GM19240 (cell line): ENCODE results near the gene ADAR.

Experiments
- DNase-seq: peaks from one replicate; pipeline ENCODE4 v3.0.0; 2011; ENCODE audit warnings: low spot score; ENCODE audit not compliant: insufficient read length

The ADAR gene

GRCh38 chr1:154558720-154559465 lies 49.1 kb downstream of the ADAR start:
- peak; percentile 92 for DNase-seq

DNA sequence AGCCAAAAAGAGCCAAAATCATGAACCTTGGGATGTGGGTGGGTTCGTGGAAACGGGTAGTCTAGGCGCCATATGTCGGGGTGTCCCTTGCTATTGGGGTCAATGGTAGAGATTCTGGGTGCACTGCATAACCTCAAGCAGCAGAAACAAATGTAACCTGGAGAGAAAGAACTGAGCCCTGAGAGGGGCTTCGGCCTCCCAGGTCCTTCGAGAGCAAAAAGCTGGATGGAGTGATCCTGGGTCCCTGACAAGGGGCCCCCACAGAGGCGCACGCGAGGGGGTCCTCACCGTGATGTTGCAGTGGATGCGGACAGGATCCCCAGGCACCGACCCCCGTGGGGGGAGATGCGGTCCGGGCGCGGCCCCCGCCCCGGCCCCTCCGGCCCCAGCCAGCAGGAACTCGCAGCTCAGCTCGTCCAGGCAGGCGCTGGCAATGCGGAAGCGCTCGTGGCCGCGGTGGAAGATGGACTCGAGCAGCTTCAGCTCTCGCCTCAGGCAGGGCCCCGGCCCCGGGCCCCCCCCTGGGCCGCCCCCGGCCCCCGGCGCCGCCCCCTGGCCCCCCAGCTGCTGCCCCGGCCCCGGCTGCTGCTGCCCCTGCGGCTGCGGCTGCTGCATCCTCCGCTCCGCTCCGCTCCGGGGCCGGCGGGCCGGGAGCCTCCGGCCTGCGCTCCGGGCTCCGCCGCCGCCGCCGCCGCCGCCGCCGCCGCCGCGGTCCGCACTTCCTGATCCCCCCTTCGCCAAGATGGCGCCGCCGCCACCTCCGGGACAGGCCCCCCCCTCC lies 49.9 kb downstream of the ADAR start, which contains the start of gene UBE2Q1:
UBE2Q1 (minus strand) TSS at position 724 of the 781 bp plus-strand sequence; CDS start at position 615, 109 bp downstream.
- no peak for DNase-seq

DNA sequence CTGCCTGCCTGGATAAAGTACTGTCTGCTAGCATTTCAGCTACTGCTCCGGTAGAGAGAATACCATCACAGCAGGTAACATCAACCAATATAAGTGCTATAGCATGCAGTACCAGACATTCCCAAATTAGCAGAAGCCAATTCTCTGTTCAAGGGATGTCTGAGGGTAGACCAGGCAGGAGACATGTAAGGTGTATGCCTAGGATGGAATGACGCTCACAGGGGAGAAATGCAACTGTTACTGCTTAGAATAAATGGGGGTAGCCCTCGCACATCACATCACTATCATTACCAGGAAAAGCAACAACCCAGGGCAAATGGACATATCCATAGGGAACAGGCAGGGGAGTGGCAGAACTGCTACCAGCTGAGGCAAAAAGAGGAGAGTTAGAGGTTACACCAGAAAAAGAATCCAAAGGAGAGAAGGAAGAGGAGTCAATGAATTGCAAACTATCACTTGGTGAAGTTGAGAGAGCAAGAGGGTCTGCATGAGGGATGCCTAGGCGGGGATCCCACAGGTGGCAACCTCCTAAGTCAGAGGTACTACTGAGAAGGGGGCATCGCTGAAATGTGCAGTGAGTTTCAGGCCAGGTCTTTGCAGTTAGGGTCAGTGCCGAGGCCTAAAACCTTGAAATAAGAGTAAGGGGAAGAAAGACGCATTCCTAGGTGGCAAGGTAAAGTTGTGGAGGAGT lies 50.6 kb downstream of the ADAR start:
- DNase-seq = no peak

- no peak for DNase-seq
Measured at GRCh38 chr1:154556422-154556821, 51.6 kb downstream of the ADAR start.

DNA sequence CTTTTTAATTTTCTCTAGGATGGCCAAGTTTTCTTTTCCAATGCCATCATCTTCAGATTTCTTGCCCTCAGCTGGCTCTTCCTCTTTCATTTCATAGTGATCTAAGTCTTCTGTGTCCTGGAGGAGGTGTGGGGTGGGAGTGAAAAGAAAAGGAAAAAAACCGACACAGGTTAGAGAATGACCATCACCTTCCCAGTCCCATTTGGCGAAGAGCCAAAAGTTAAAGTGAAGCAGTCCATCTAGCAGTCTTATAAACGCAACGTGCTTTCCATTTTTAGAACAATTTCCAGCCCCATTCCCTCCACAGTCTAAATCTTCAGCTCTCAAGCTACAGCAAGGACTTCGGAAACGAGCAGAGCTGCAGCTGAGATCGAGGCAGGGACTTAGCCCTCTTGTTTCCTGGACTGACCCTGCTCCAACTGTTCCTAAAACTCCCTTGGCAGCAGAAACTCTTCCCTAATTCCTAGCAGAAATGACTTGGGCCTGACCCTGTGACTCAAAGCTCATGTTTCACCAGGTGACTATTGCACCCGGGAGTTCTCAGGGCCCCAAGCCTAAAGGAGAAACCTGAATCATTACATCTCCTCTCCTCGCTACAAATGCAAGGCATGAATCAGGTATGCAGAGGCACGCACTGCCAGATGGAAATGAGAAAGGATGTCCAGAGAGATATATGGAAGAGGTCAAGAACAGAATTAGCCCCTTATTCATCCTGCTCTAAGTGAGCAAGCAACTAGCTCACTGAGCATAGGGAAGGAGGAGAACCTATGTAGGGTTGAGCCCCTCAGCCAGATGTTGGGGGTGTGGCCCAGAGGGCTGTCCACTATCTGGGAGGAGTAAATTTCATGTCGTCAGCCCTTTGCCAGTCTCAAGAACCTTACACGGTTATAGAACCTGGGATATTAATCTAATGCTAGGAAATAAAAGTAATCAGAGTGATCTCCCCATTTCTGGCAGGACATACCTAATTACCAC lies 54.6 kb downstream of the ADAR start:
- DNase-seq = no peak

- DNase-seq = no peak
Measured at GRCh38 chr1:154552036-154552435, 56.0 kb downstream of the ADAR start.

DNA sequence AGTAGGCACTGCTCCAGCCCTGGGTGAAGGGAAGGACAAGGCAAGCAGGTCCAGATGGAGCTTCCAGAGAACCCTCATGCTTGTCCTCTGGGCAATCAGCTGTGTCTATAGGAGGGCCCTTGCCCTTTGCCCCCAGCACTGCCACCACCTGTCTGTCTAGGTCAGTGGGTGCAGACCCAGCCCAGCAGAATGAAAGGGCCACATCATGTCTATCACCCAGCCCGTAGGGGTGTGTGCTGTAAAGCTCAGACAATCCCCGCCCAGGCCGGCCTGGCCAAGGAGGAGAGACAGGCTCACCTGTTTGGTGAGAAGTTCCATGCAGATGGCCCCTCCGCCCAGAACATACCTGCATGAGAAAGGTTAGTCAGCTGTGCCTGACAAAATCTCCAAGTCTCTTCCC lies 56.5 kb downstream of the ADAR start:
- DNase-seq = no peak

DNA sequence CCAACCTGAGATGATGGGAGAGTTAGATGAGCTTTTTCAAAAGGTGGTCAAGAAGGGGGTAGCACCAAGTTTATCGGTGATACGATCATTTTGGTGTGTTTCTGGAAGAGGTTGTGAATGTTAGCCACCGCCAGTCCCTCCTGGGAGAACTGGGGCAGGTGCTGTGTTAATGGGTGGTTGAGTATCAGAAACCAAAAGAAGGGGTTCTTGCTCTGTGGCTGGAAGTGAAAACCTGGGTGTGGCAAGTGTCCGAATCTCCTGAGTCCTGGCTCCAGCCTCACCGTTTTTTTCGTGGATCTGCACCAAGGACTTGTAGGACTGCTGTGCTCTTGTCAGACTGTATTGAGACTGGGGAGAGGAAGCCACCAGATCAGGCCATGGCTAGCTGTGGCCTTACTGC lies 57.3 kb downstream of the ADAR start:
- DNase-seq = no peak

GRCh38 chr1:154550070-154550469 lies 57.9 kb downstream of the ADAR start:
- DNase-seq = no peak

GRCh38 chr1:154549202-154549770 lies 58.7 kb downstream of the ADAR start:
- no peak for DNase-seq

DNA sequence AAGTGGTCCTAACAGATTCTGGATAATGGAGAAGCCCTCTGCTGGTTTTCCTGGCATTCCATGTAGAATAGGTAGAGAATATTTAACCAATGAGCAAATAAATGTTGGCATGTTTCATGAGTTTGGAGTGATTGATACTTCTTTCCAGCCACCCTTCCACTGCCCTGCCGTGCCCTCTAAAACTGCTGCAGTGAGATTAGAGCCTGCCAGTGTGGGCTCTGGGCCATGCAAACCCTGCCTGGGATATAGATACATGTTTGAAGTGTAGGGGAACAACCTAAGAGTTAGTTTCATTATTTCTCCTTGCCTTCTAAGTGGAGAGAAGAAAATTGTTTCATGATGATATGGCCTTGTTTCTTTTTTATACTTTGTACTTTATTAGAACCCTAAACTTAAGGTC lies 60.0 kb downstream of the ADAR start:
- DNase-seq = no peak

DNA sequence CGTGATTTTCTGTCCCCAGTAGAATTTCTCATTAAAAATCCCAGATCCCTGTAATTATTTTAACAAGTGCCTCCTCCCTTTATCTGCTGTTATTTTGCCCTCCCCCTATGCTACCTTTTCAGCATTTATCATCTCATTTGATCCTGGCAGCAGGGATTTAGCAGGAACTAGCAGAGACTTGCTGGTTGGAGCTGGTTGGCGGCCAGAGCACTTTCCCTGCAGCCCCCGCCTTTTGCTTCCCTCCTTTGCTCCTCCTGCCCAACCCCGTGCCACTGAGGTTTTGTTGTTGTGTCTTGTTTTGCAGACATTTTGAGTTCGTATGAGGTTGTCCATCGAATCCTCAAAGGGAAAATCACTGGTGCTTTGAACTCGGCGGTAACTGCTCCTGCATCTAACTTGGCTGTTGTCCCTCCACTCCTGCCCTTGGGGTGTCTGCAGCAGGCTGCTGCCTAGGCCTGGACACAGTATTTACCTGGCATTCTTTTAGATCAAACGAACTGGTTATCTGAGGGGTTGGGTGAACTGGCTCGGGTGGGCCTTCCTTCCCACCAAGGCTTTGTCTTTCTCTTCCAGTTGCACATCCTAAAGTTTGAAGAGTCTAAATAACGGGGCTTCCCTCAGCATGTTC lies 60.8 kb downstream of the ADAR start:
- no peak for DNase-seq

- peak; percentile 62 for DNase-seq
Measured at GRCh38 chr1:154546264-154547063, 61.5 kb downstream of the ADAR start.

GRCh38 chr1:154541231-154541630 lies 66.8 kb downstream of the ADAR start:
- no peak for DNase-seq

GRCh38 chr1:154539486-154540483 lies 68.2 kb downstream of the ADAR start:
- DNase-seq = no peak

GRCh38 chr1:154536570-154536969 lies 71.4 kb downstream of the ADAR start:
- DNase-seq = no peak

DNA sequence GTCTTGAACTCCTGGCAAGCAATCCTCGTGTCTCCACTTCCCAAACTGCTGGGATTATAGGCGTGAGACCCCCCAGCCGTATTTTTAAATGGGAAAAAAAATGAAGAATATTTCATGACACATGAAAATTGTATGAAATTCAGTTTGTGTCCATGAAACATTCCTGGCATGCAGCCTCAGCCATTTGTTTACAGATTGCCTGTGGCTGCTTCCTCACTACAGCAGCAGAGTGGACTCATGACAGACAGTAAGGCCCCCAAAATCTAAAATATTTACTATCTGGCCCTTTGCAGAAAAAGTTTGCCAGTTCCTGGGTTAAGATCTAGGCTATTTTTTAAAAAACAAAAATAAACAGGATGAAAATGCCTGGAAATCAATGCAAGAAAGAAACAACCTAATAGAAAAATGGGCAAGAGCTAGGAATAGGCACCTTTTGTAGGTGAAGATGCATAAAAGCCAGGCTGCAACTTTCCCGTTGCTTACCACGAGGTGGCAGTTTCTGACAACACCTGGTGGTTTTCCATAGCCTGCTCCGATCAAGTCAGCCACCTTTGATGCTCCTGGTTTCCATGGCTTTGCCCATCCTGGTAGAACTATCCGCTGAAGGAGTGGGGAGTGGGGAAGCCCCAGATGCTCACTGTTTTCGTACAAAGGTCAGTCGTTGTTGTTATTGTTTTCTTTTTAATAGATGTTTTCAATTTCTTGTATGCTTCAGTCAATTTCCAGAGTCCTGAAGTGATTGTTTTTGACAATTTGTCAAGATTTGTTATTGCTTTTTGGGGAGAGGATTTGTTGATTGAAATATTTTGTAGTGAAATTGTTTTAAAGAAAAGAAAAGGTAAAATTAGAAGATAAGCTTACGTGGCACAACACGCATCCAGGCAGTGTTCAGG lies 73.8 kb downstream of the ADAR start:
- no peak for DNase-seq
